Common myeloid progenitor, CD34-positive (primary cell): ENCODE measurements around the gene PEX7.
A peak's percentile ranks its signal among the peaks of the same experiment; 100 is the strongest.
"Not testable (repeated sequence)": the region's sequence is repeated elsewhere in the genome, so short reads cannot be mapped to it uniquely, and the experiment has no call there.

Experiments used
- CTCF ChIA-PET: fragments of 350-600 bp; sonication (Branson Sonifier 250); formaldehyde crosslinking; loops from one replicate; lab custom pipeline; 2021; ENCODE audit warnings: antibody characterized with exemption; lab: Charles Lee
- POLR2A ChIA-PET: fragments of 350-600 bp; sonication (Branson Sonifier 250); formaldehyde crosslinking; loops from one replicate; lab custom pipeline; 2021; ENCODE audit warnings: antibody characterized with exemption; lab: Charles Lee
- DNase-seq, 3 donors: peaks; one replicate each; pipeline versions ENCODE4 v3.0.0 to v3.0.0-alpha.2; 2013
- H3K27ac ChIP-seq, 2 experiments: 1 replicate in 1 of 2; 2 replicates in 1 of 2; pipeline ENCODE4 v1.7.0; 2013; ENCODE audit warnings: inconsistent platforms in 2 of 2, low read length in 2 of 2, mild to moderate bottlenecking in 2 of 2, low read depth in 1 of 2, moderate library complexity in 1 of 2; ENCODE audit not compliant: severe bottlenecking in 2 of 2, insufficient read depth in 1 of 2, poor library complexity in 1 of 2
- H3K27me3 ChIP-seq, 5 experiments: replicated peaks in 2 of 5; 1 replicate in 3 of 5; 2 replicates in 2 of 5; pipeline versions ENCODE4 v1.6.1 to v1.7.0; 2013; ENCODE audit warnings: low read length in 4 of 5, mild to moderate bottlenecking in 2 of 5, moderate library complexity in 2 of 5, inconsistent platforms in 1 of 5; ENCODE audit not compliant: insufficient read depth in 5 of 5, control insufficient read depth in 4 of 5
- H3K36me3 ChIP-seq, 4 experiments: 1 replicate in 2 of 4; 2 replicates in 2 of 4; pipeline versions ENCODE4 v1.6.1 to v1.7.0; 2013; ENCODE audit warnings: low read length in 3 of 4, control low read depth in 1 of 4, mild to moderate bottlenecking in 1 of 4; ENCODE audit not compliant: control insufficient read depth in 4 of 4, insufficient read depth in 4 of 4
- H3K4me1 ChIP-seq, 4 experiments: 1 replicate in 3 of 4; 2 replicates in 1 of 4; pipeline versions ENCODE4 v1.6.1 to v1.7.1; 2013; ENCODE audit warnings: low read length in 3 of 4, mild to moderate bottlenecking in 3 of 4, control low read depth in 1 of 4, inconsistent platforms in 1 of 4, moderate library complexity in 1 of 4; ENCODE audit not compliant: control insufficient read depth in 4 of 4, insufficient read depth in 4 of 4; ENCODE audit errors: control extremely low read depth in 1 of 4
- H3K4me3 ChIP-seq, 7 experiments: 1 replicate in 4 of 7; 2 replicates in 3 of 7; pipeline versions ENCODE4 v1.5.1 to v1.7.0; 2013; ENCODE audit warnings: mild to moderate bottlenecking in 7 of 7, low read length in 6 of 7, moderate library complexity in 6 of 7, inconsistent platforms in 2 of 7, low read depth in 2 of 7, control low read depth in 1 of 7; ENCODE audit not compliant: insufficient read depth in 4 of 7, control insufficient read depth in 1 of 7; ENCODE audit errors: extremely low read depth in 1 of 7
- H3K9me3 ChIP-seq, 5 experiments: 1 replicate in 4 of 5; 2 replicates in 1 of 5; pipeline versions ENCODE4 v1.6.1 to v1.7.1; 2013; ENCODE audit warnings: low read length in 4 of 5, mild to moderate bottlenecking in 2 of 5, inconsistent platforms in 1 of 5, low read depth in 1 of 5, moderate library complexity in 1 of 5; ENCODE audit not compliant: control insufficient read depth in 4 of 5, insufficient read depth in 2 of 5; ENCODE audit errors: control extremely low read depth in 1 of 5
- WGBS: methylation state at CpG from one replicate; pipeline ENCODE4 v1.1.5; 2013; ENCODE audit not compliant: insufficient coverage; 5-methylcytosine and 5-hydroxymethylcytosine counted together

Gene PEX7

DNA sequence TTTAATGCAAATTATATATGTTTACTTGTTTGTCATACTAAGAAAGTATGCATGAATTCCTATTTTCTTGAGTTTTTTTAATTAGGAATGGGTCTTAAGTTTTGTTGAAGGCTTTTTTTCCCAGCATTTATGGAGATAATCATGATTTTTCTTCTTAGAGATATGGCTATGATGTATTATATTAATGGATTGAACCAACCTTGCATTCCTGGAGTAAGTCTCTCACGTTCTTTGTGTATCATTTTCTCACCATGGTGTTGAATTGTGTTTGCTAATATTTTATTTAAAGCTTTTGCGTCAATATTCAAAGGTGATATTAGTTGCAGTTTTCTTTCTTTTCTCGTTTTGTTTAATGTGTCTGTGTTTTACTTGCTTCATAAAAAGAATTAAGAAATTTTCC, 51.4 kb downstream of the PEX7 start:
- WGBS, result 100% methylated on average over 1 of the region's 3 CpGs
- ChIA-PET CTCF (interaction anchor here (1.0 kb wide), 1 partner anchor 15 kb away, joined by 3 read pairs; no protein-coding TSS in a partner anchor), POLR2A (no interaction called here)

GRCh38 chr6:136876469-136876868, 54.1 kb downstream of the PEX7 start:
- CTCF ChIA-PET, result interaction anchor here (0.9 kb wide), 1 partner anchor 12 kb away, joined by 3 read pairs; no protein-coding TSS in a partner anchor
- H3K27me3 ChIP-seq, H3K4me1 ChIP-seq, H3K27ac ChIP-seq, DNase-seq, POLR2A ChIA-PET, H3K4me3 ChIP-seq: not testable (repeated sequence)
- no CpG with 5 or more reads among the region's 4 CpGs for WGBS
- peaks cover 5 to 22% (median 9%) of the 10 kb centered on the region in 5 experiments for H3K9me3 ChIP-seq
- H3K36me3 ChIP-seq, result peaks cover 3 to 26% (median 7%) of the 10 kb centered on the region in 4 experiments

More for the DNA sequence above, 51.4 kb downstream of the PEX7 start:
- DNase-seq, result peak in 2 of 3 donors; percentile 54 to 55
- H3K4me1 ChIP-seq, result no peaks in the 10 kb centered on the region
- peaks cover 5 to 22% (median 10%) of the 10 kb centered on the region in 5 experiments for H3K9me3 ChIP-seq
- H3K36me3 ChIP-seq, result peaks cover 3 to 30% (median 7%) of the 10 kb centered on the region in 4 experiments
- H3K27ac ChIP-seq, result no peak overlapping the region
- H3K27me3 ChIP-seq, result no peaks in the 10 kb centered on the region
- no peak overlapping the region for H3K4me3 ChIP-seq

GRCh38 chr6:136880748-136881460, 58.5 kb downstream of the PEX7 start:
- no peak for DNase-seq
- H3K9me3 ChIP-seq, result no peaks in the 10 kb centered on the region
- H3K27ac ChIP-seq, result no peak overlapping the region
- H3K4me1 ChIP-seq, result no peaks in the 10 kb centered on the region
- no peaks in the 10 kb centered on the region for H3K27me3 ChIP-seq
- peaks cover 0 to 4% (median 2%) of the 10 kb centered on the region in 4 experiments for H3K36me3 ChIP-seq
- ChIA-PET POLR2A (no interaction called here), CTCF (interaction anchor here (1.0 kb wide), 1 partner anchor 15 kb away, joined by 3 read pairs; no protein-coding TSS in a partner anchor)
- WGBS, result 100% methylated on average over 1 of the region's 4 CpGs
- no peak overlapping the region for H3K4me3 ChIP-seq

- Histone ChIP-seq H3K36me3 (peaks cover 0 to 6% (median 2%) of the 10 kb centered on the region in 4 experiments), H3K4me1 (peaks cover 0 to 24% (median 16%) of the 10 kb centered on the region in 4 experiments), H3K27ac (no peak overlapping the region), H3K27me3 (no peaks in the 10 kb centered on the region), H3K9me3 (no peaks in the 10 kb centered on the region), H3K4me3 (no peak overlapping the region)
- DNase-seq, result no peak
- ChIA-PET POLR2A (no interaction called here), CTCF (interaction anchor here (0.6 to 1.0 kb wide), 3 partner anchors 14 to 242 kb away, joined by 3 to 4 read pairs (median 3); no protein-coding TSS in a partner anchor)
- WGBS, result 93% methylated on average over 3 of the region's 3 CpGs
Measured at GRCh38 chr6:136886091-136886490, 63.7 kb downstream of the PEX7 start.

DNA sequence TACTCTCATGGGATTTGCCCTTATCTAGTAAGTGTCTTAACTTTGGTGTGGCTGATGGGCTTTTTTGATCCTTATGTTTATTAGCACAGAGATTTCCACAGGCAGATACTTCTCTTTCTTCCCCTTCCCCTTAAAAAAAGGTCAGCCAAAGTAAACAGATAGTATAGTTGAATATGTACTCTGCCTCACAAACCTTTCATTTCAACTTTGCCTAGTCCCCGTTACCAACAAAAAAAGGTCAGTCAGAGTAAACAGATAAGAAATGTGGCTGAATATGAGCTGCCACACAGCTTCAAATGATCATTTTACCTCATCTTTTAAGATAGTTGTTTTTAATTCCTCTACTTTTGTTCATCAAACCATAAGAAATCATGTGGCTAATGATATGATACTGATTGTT, 65.6 kb downstream of the PEX7 start:
- Histone ChIP-seq H3K27me3 (no peaks in the 10 kb centered on the region), H3K27ac (no peak overlapping the region), H3K36me3 (peaks cover 0 to 6% (median 0%) of the 10 kb centered on the region in 4 experiments), H3K9me3 (no peaks in the 10 kb centered on the region), H3K4me3 (no peak overlapping the region), H3K4me1 (peaks cover 0 to 24% (median 17%) of the 10 kb centered on the region in 4 experiments)
- POLR2A ChIA-PET, result no interaction called here
- CTCF ChIA-PET, result interaction anchor here (0.6 to 1.3 kb wide), 3 partner anchors 9 to 1205 kb away, joined by 3 read pairs; no protein-coding TSS in a partner anchor
- no peak for DNase-seq
- no CpG with 5 or more reads among the region's 1 CpG for WGBS

GRCh38 chr6:136889271-136890193, 67.1 kb downstream of the PEX7 start:
- Histone ChIP-seq H3K9me3 (no peaks in the 10 kb centered on the region), H3K36me3 (peaks cover 0 to 8% (median 0%) of the 10 kb centered on the region in 4 experiments), H3K27ac (peak overlapping the region in 1 of 2 experiments; percentile 41), H3K4me3 (peak overlapping the region in 4 of 7 experiments; percentile 20 to 47 (median 38)), H3K27me3 (no peaks in the 10 kb centered on the region), H3K4me1 (peaks cover 0 to 29% (median 19%) of the 10 kb centered on the region in 4 experiments)
- CTCF ChIA-PET, result interaction anchor here (0.6 to 1.5 kb wide), 4 partner anchors 44 to 918 kb away, joined by 3 to 4 read pairs (median 3); no protein-coding TSS in a partner anchor
- POLR2A ChIA-PET, result interaction anchor here (0.6 kb wide), 1 partner anchor 142 kb away, joined by 4 read pairs; no protein-coding TSS in a partner anchor
- peak in 2 of 3 donors; percentile 52 to 69 for DNase-seq
- WGBS, result 0% methylated on average over 2 of the region's 6 CpGs
